HG03135 (cell line): ENCODE results near the gene PPP1R9B.

Source experiments
- ATAC-seq: cut with Tn5 transposase; IDR thresholded peaks from one replicate; pipeline ENCODE4 v1.9.1; 2021; ENCODE audit warnings: mild to moderate bottlenecking, moderate library complexity; ENCODE audit not compliant: unreplicated experiment

PPP1R9B gene

GRCh38 chr17:50110591-50111349 is 39.7 kb downstream of the PPP1R9B start:
- no peak for ATAC-seq

- ATAC-seq = no peak
Measured at GRCh38 chr17:50109785-50110184, 40.7 kb downstream of the PPP1R9B start.

DNA sequence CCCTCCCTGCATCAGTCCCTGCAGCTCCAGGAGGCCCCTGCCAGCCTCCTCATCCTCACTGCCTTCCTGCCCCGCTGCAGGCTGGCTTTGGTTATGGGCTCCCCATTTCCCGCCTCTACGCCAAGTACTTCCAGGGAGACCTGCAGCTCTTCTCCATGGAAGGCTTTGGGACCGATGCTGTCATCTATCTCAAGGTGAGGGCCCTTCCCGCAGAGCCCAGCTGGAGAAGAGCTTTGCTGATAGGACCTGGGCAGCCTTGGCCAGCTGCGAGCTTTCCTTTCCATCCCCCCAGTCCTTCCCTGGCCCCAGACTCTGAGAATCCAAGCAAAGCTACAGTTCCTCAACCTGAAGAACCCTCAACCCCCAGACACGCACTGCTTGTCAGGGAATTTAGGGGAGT is 41.3 kb downstream of the PPP1R9B start:
- no peak for ATAC-seq

GRCh38 chr17:50108556-50108955 is 41.9 kb downstream of the PPP1R9B start:
- ATAC-seq = no peak

DNA sequence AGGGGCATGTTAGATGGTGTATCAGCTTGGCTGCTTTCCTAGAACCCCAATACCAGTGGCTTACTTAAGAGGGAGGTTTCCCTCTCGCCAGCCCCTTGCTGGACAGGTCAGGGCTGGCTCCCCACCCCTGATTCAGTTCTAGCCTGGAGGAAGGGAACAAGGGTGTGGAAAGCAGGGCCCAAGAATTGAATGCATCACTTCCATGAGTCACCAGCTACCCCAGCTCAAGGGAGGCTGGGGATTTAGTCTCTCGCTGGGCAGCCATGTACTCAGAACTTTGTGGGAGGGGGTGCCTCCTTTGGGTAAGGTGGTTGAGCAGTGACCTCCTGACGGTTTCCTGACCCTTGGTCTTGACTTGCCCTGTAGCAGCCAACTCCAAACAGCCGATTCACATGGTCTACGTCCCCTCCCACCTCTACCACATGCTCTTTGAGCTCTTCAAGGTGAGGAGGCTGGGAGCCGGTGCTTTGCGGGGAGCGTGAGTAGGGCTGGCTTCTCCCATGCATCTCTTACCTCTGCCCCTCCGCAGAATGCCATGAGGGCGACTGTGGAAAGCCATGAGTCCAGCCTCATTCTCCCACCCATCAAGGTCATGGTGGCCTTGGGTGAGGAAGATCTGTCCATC is 42.6 kb downstream of the PPP1R9B start:
- ATAC-seq = no peak

- no peak for ATAC-seq
Measured at GRCh38 chr17:50106393-50107131, 43.9 kb downstream of the PPP1R9B start.

- no peak for ATAC-seq
Measured at GRCh38 chr17:50105811-50106210, 44.7 kb downstream of the PPP1R9B start.

DNA sequence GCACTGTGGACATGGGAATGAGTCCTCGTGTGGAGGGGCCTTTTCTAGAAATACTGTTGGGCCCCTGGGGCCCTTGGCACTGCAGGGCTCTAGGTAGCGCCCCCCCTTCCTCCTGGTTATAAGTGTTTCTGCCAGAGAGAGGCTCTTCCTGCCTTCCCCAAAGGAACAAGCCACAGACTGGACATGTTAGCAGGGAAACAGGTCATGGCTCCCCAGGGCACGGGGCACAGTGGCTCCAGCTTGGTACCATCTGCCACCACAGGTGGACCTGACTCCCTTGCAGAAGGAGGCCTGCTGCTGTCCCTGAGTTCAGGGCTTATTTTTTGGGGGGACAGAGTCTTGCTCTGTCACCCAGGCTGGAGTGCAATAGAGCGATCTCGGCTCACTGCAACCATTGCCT is 46.5 kb downstream of the PPP1R9B start:
- ATAC-seq = no peak

DNA sequence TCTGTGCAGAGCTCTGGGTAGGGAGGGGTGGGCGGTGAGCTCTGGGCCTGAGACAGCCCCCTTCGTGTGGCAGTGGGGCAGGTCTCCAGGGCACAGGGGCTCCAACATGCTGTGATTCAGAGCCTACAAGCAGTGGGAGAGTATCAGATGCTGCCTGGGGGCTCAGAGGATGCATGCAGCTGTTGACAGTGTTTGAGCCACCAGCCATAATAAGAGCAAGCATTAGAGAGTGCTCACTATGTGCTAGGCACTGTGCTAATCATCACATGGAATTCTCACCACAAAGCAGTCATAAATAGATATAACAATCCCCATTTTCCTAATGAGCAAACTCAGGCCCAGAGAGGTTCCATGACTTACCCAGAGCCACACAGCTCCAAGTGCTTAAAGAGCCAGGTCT is 47.2 kb downstream of the PPP1R9B start:
- ATAC-seq = no peak

DNA sequence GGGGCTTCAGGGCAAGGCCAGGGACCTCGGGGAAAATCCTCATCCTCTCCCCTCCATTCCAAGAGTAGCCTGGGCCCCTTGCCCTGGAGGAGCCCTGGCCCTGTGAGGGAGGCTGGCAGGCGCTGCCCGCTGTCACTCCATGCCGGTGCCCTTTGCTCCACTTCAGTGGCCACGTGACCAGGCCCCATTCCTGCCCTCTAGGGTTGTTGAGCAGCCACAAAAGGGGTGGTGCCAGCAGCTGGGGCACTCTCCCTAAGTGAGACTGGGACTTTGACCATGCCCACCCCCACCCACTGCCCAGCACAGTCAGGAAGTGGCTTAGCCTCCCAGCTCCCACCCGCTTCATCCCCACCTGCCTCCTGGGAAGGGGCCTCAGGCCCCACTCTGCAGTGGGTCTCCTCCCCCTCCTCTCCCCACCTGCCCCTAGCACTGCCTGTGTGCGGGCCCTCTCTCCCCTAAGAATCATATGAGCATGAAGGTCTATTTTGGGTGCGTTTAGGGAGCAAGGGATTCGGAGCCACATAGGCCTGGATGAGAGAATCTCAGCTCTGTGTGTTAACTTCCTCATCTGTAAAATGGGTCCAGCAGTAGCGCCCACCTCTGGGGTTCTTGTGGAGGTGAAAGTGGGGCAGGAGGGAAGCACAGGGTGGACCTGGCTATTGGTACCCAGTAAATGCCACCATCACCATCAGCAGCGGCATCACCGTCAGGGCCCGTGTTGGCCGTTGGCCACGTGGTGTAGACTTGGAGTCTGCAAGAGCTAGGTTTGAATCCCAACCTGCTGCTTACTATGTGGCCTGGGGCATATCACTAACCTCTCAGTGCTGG is 48.1 kb downstream of the PPP1R9B start:
- no peak for ATAC-seq

DNA sequence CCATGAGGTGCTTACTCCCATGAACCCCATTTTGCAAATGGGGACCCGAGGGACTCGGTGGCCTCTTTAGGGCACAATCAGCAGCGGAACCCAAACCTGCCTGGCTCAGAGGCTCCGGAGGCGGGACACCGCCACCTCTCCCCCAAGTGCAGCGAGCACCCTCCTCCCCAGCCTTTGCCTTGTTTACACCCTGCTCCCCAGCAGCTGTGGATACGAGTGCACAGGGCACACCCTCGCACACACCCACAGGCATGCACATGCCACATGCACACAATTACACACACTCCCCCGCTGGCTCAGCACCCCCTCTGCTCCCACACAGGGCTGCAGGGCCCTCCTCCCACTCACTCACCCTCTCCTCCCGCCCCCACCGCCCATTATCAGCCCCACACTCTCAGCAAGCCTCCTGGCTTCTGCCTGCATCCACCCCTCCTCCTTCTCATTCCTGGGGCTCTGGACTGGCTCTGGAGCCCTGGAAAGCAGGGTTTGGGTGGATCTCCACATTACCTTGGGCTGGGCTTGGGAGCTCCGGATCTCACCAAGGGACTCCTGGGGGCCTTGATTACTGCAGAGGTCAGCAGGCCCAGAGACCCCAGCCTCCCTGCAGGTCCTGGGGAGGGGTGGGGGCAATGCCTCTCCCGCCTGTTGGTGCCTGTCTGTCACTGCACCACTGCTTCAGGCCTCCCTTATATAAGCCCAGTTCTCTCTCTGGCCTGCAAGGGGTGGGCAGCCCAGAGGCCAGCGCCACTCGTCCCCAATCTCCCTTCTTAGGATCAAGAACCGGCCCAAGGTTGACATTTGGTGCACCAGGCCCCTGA is 48.9 kb downstream of the PPP1R9B start:
- ATAC-seq = no peak

GRCh38 chr17:50100921-50101345 is 49.5 kb downstream of the PPP1R9B start:
- no peak for ATAC-seq

DNA sequence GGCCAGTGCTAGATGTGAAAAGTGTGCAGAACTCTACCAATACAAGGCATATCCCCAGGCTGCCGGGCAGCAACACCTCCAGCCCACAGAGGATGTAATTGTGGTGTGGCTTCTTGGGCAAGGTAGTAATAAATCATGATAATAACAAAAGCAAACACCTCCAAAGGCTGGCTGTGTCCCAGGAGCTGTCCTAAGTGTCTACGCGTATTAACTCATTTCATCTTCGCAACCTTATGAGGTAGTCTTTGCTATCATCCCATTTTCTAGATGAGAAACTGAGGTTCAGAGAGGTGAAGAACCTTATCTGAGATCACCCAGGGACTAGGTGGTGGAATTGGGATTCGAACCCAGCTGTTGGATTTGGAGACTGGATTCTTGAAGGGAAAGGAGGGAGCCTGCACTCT is 50.0 kb downstream of the PPP1R9B start:
- no peak for ATAC-seq

DNA sequence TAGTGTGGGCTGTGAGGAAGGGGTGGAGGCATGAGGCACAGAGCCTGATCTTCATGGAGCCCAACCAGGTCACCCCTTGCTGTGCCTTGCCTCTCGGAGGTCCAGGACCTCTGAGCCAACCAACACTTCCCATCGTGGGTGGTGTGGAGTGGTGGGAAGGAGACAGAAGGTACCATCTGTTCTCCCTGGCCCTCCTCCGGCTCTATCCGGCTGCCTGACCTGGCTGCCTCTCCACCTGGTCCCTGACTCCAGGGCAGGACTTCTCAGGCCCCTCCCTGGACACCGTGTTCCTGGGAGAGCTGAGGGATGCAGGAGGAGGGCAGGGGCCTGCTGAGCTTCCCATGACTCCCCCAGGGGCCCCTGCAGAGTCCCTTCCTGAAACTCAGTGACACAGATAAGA is 51.5 kb downstream of the PPP1R9B start:
- no peak for ATAC-seq

DNA sequence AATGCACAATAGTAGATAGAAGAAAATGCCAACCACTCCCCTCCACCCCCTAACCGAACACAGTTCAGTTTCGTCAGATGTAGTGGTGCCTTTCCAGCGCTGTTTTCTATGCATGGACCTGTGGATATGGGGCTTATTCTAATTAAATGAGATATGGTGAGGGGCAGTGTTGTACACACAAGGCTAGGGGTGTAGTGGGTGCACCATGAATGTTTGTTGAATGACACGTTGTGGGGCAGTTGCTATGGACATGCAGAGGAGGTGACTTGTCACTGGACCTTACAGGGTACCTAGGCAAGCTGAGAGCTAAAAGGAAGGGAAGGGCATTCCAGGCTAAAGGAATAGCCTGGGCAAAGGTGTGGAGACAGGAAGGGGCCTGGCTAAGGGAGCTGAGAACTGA is 51.9 kb downstream of the PPP1R9B start:
- ATAC-seq = no peak

- no peak for ATAC-seq
Measured at GRCh38 chr17:50097926-50098325, 52.6 kb downstream of the PPP1R9B start.

DNA sequence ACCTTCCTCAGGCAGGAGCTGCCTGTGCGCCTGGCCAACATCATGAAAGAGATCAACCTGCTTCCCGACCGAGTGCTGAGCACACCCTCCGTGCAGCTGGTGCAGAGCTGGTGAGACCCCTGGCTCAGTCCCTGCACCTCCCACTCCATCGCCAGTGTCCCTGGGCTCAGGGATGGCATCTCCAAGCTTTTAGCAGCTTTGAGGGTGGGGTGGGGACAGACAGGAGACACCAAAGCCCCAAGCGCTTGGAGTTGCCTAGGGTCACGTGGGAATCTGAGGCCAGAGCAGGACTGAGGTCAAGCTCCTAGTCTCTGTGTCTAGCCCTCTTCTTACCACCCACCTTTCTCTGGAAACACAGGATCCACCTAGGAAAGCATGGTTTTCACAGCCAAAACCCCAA is 53.0 kb downstream of the PPP1R9B start:
- ATAC-seq = no peak

GRCh38 chr17:50096758-50097157 is 53.7 kb downstream of the PPP1R9B start:
- ATAC-seq = no peak

DNA sequence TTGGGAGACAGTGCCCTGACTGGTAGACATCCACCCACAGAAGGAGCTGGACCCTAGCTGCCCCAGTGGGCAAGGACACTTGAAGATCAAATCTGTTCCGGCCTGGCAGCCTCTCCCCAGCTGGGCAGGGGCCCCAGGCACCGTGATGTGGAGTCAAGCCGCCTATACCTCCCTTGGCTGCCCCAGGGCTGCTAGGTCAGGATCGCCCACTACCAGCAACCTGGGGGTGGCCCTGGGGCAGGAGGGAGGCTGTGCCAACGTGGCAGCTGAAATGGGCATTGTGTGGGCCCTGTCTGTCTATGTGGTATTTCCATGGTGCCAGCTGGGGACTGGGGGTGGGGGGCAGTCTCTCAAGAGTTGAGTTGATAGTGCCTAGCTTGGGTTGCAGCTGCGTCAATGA is 54.4 kb downstream of the PPP1R9B start:
- no peak for ATAC-seq

DNA sequence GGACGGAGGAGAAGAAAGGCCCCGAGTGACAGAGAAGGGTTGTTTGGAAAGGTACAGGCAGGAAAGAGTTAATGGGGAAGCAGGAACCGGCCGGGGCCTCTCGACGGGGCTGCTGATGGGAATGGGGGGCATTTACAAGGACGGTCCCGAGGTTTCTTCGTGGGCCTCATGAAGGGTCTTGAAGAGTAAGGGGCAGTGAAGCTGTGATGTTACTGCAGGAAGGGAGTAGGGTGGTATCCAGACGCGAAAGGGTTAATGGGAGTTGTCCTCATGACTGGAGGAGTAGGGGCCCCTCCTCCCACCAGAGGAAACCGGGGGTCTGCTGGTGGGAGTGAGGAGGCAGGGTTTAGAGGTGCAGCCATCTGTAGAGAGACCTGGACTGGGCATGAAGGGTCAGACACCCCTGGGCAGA is 54.8 kb downstream of the PPP1R9B start:
- no peak for ATAC-seq
